ENCODE data around the gene TFAP2A. TPM values are rescaled to one million over a fixed set of nuclear protein-coding genes. Genes with fewer than 3 reads are reported as not detected.

The TFAP2A gene
- polyA plus RNA-seq, 1 donor from 2014 or later, result 0.78 TPM

- no peaks in the 10 kb centered on the region for H3K9me2 ChIP-seq (ENCODE audit: insufficient read depth, low read length)
- H3K79me2 ChIP-seq (replicated peaks; ENCODE audit: insufficient read depth, low read length), result no peaks in the 10 kb centered on the region
- H3K27ac ChIP-seq (ENCODE audit: low read length), result no peak overlapping the region
- H3K4me2 ChIP-seq (ENCODE audit: low read length), result no peak overlapping the region
- H3F3A ChIP-seq (ENCODE audit: insufficient read depth, low read length, poor library complexity, severe bottlenecking), result no peaks in the 10 kb centered on the region
- peaks cover 100% of the 10 kb centered on the region for H3K27me3 ChIP-seq (ENCODE audit: insufficient read depth, low read depth, low read length)
- no peak overlapping the region for H3K4me3 ChIP-seq (ENCODE audit: low read length)
- no peak overlapping the region for H2AFZ ChIP-seq (ENCODE audit: low read depth, low read length)
- H4K20me1 ChIP-seq (ENCODE audit: insufficient read depth), result no peaks in the 10 kb centered on the region
- no peaks in the 10 kb centered on the region for H3K9me3 ChIP-seq (ENCODE audit: low read length)
- no peak for TF ChIP-seq RAD21 (conservative IDR thresholded peaks at IDR 0.05)
- TF ChIP-seq EZH2 (IDR thresholded peaks at IDR 0.05; ENCODE audit: borderline replicate concordance, insufficient read depth, low read length, poor library complexity, severe bottlenecking), result no peak
- no peak for TF ChIP-seq EP300 (conservative IDR thresholded peaks at IDR 0.05; ENCODE audit: poor library complexity, severe bottlenecking)
- no peak for TF ChIP-seq SMC3 (conservative IDR thresholded peaks at IDR 0.05; ENCODE audit: poor library complexity)
- TF ChIP-seq, protein P1, sequence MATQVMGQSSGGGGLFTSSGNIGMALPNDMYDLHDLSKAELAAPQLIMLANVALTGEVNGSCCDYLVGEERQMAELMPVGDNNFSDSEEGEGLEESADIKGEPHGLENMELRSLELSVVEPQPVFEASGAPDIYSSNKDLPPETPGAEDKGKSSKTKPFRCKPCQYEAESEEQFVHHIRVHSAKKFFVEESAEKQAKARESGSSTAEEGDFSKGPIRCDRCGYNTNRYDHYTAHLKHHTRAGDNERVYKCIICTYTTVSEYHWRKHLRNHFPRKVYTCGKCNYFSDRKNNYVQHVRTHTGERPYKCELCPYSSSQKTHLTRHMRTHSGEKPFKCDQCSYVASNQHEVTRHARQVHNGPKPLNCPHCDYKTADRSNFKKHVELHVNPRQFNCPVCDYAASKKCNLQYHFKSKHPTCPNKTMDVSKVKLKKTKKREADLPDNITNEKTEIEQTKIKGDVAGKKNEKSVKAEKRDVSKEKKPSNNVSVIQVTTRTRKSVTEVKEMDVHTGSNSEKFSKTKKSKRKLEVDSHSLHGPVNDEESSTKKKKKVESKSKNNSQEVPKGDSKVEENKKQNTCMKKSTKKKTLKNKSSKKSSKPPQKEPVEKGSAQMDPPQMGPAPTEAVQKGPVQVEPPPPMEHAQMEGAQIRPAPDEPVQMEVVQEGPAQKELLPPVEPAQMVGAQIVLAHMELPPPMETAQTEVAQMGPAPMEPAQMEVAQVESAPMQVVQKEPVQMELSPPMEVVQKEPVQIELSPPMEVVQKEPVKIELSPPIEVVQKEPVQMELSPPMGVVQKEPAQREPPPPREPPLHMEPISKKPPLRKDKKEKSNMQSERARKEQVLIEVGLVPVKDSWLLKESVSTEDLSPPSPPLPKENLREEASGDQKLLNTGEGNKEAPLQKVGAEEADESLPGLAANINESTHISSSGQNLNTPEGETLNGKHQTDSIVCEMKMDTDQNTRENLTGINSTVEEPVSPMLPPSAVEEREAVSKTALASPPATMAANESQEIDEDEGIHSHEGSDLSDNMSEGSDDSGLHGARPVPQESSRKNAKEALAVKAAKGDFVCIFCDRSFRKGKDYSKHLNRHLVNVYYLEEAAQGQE (IDR thresholded peaks at IDR 0.05; ENCODE audit: borderline replicate concordance), result no peak
- TF ChIP-seq TAF1 (IDR thresholded peaks at IDR 0.05; ENCODE audit: low read depth), result no peak
- TF ChIP-seq POLR2AphosphoS5 (IDR thresholded peaks at IDR 0.05), result no peak
- no peak for TF ChIP-seq MXI1 (conservative IDR thresholded peaks at IDR 0.05; ENCODE audit: poor library complexity, severe bottlenecking)
- TF ChIP-seq, protein P2, sequence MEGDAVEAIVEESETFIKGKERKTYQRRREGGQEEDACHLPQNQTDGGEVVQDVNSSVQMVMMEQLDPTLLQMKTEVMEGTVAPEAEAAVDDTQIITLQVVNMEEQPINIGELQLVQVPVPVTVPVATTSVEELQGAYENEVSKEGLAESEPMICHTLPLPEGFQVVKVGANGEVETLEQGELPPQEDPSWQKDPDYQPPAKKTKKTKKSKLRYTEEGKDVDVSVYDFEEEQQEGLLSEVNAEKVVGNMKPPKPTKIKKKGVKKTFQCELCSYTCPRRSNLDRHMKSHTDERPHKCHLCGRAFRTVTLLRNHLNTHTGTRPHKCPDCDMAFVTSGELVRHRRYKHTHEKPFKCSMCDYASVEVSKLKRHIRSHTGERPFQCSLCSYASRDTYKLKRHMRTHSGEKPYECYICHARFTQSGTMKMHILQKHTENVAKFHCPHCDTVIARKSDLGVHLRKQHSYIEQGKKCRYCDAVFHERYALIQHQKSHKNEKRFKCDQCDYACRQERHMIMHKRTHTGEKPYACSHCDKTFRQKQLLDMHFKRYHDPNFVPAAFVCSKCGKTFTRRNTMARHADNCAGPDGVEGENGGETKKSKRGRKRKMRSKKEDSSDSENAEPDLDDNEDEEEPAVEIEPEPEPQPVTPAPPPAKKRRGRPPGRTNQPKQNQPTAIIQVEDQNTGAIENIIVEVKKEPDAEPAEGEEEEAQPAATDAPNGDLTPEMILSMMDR (IDR thresholded peaks at IDR 0.05; ENCODE audit: poor library complexity, severe bottlenecking), result no peak
- H3K36me3 ChIP-seq (ENCODE audit: insufficient read depth, low read length), result no peaks in the 10 kb centered on the region
- H3K9ac ChIP-seq (ENCODE audit: low read length), result no peak overlapping the region
Observed at GRCh38 chr6:10385524-10386132, 29.2 kb downstream of the TFAP2A start.

DNA sequence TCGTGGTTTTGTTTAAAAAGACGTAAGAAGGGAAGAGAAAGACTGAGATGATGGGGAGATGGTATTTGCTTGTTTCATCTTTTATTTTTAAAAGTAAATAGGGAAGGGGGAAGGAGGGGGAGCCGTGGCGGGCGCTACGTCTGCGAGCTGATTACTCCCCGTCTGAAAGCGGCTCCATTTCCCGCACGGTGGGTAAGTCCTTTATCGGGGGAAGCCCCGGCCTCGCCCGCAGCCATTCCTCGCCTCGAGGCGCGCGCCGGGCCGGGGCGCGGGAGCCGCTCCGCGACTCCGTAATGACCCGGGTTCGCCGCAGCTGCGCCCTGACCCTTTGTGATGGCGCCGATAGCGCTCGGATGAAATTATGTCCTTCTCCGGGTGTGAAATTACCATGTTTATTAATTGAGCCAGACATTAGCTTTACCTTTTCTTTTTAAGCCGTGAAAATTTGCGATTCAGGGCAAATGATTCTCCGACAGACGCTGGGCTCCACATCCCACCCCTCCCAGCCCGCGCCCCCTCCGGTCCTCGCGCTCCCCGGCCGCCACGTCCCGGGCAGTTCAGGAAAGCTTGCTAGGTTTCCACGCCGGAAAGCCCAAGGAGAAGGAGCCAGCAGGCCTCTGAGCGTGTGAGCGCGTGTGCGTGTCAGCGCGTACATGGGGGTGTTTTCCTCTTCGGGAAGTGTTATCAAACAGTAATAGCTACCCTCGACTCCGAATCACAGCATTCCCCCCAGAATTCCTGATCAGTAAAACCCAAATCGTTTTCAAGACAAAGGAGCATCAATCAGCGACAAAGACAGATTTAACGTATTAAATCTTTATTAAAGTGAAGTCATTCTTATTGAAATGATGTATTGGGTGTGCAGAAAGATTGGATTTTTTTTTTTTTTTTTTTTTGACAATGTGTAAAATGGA lies 30.0 kb downstream of the TFAP2A start:
- Histone ChIP-seq H3F3A (ENCODE audit: insufficient read depth, low read length, poor library complexity, severe bottlenecking) (no peaks in the 10 kb centered on the region), H3K79me2 (replicated peaks; ENCODE audit: insufficient read depth, low read length) (no peaks in the 10 kb centered on the region), H3K4me3 (ENCODE audit: low read length) (peak overlapping the region; percentile 44), H4K20me1 (ENCODE audit: insufficient read depth) (no peaks in the 10 kb centered on the region), H3K27me3 (ENCODE audit: insufficient read depth, low read depth, low read length) (peaks cover 96% of the 10 kb centered on the region), H3K4me2 (ENCODE audit: low read length) (no peak overlapping the region), H3K9me2 (ENCODE audit: insufficient read depth, low read length) (no peaks in the 10 kb centered on the region), H3K9me3 (ENCODE audit: low read length) (no peaks in the 10 kb centered on the region), H3K36me3 (ENCODE audit: insufficient read depth, low read length) (no peaks in the 10 kb centered on the region), H3K27ac (ENCODE audit: low read length) (no peak overlapping the region), H2AFZ (ENCODE audit: low read depth, low read length) (no peak overlapping the region), H3K9ac (ENCODE audit: low read length) (no peak overlapping the region)
- TF ChIP-seq POLR2AphosphoS5 (IDR thresholded peaks at IDR 0.05) (peak; percentile 49), MXI1 (conservative IDR thresholded peaks at IDR 0.05; ENCODE audit: poor library complexity, severe bottlenecking) (no peak), EZH2 (IDR thresholded peaks at IDR 0.05; ENCODE audit: borderline replicate concordance, insufficient read depth, low read length, poor library complexity, severe bottlenecking) (peak; percentile 97)
- TF ChIP-seq, protein P1 (IDR thresholded peaks at IDR 0.05; ENCODE audit: borderline replicate concordance), result no peak

Data from neural cell (in vitro differentiated cells).